Right lobe of liver (tissue), 6 donors: ENCODE results near the gene SASH1. TPM values are rescaled to one million over a fixed set of nuclear protein-coding genes. Genes with fewer than 3 reads are reported as not detected.

Experiments
- ATAC-seq, 4 donors: fragments of 200-7000 bp; cut with Tn5 transposase; one replicate each; pipeline ENCODE4 v1.9.1; 2020; ENCODE audit warnings: mild to moderate bottlenecking in 4 of 4, moderate library complexity in 4 of 4
- DNase-seq, 3 donors: peaks; one replicate each; pipeline ENCODE4 v3.0.0-alpha.2; 2020
- H3K27ac ChIP-seq, 3 donors: fragments of 200-600 bp; one replicate each; pipeline ENCODE4 v1.8.0; 2022
- H3K27me3 ChIP-seq, 2 donors: fragments of 200-600 bp; one replicate each; pipeline ENCODE4 v1.8.0; 2022
- H3K36me3 ChIP-seq, 4 donors: fragments of 200-600 bp; sonication (generic) in 1 of 4; one replicate each; pipeline versions ENCODE4 v1.5.1 to v1.8.0; 2017 to 2022; ENCODE audit warnings: control low read depth in 1 of 4
- H3K4me1 ChIP-seq, 4 donors: fragments of 200-600 bp; sonication (generic) in 1 of 4; one replicate each; pipeline versions ENCODE4 v1.5.1 to v1.8.0; 2017 to 2022; ENCODE audit warnings: control low read depth in 1 of 4
- H3K4me3 ChIP-seq, 3 donors: fragments of 200-600 bp; one replicate each; pipeline ENCODE4 v1.8.0; 2022
- H3K9me3 ChIP-seq, 4 donors: fragments of 200-600 bp; sonication (generic) in 1 of 4; one replicate each; pipeline versions ENCODE4 v1.5.1 to v1.8.0; 2017 to 2022; ENCODE audit warnings: control low read depth in 1 of 4
- POLR2A ChIP-seq: fragments of 450-650 bp; IDR thresholded peaks from one replicate; pipeline ENCODE4 v1.6.1; 2017; ENCODE audit warnings: antibody characterized with exemption, mild to moderate bottlenecking
- WGBS: methylation state at CpG from one replicate; pipeline ENCODE4 v1.1.6; 2018; ENCODE audit warnings: low coverage, low lambda C conversion rate; ENCODE audit not compliant: insufficient coverage; ENCODE audit errors: missing lambda C conversion rate; 5-methylcytosine and 5-hydroxymethylcytosine counted together
- intact Hi-C, 2 donors: fragments of 100-400 bp; cut with DNase I; formaldehyde crosslinking; loops; one replicate each; pipeline versions ENCODE4 v1.11.2 to v1.14.1; 2022
- total RNA-seq, 6 experiments: library from RNA; depleted of rRNA in 2 of 6; stranded (reverse); fragments of >200 nt in 2 of 6; fragmentation: NEBNext Ultra II Directional in 3 of 6; extraction: Animal tissue kit (Norgen Biotek cat#: 25700) in 3 of 6; gene quantifications; one replicate each; pipeline versions ENCODE4 v1.1.0 to v1.2.4, GENCODE V29; 2016 to 2023
- TF ChIP-seq, protein P1 (sequence below), 4 donors: fragments of 200-600 bp in 3 of 4; fragments of 450-650 bp in 1 of 4; IDR thresholded peaks; one replicate each; pipeline versions ENCODE4 v1.5.1 to v1.8.0; 2016 to 2022; ENCODE audit warnings: antibody characterized with exemption in 4 of 4, mild to moderate bottlenecking in 2 of 4
- donor health status: DM: no; HTN: yes; CAD: no.
- donor health status: DM: no; HTN: no; CAD: no.
- donor health status: DM: no; HTN: no; CAD: no.
- donor health status: DM: no; HTN: yes; CAD: no.
- donor health status: DM: no; HTN: yes; CAD: no.

The SASH1 gene
- total RNA-seq, 6 experiments from 2014 or later = 12.0 to 19.0 (median 15.8) TPM

DNA sequence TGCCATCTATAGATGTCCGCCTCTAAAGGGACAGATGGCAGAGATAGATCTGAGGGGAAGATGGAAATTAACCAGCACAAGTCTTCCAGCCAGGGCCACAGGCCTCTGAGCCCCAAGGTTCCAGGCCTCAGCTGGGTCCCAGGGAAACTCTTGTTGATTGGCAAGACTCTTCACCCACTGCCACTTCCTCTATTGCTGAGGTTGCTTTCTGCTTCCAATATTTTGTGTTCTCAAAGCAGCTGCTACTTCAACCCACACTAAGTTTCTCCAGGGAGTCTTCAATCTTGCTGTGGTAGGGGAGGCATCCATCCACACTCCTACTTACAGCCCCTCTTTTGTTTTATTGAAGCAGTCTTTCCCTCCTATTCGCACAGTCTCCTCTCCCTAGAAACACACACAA is 36.4 kb upstream of the SASH1 start:
- H3K36me3 ChIP-seq = no peaks in the 10 kb centered on the region
- intact Hi-C loops = no loop called here
- no peaks in the 10 kb centered on the region for H3K27me3 ChIP-seq
- ATAC-seq (peak in 1 of 4 donors; percentile 24), DNase-seq (no peak)
- TF ChIP-seq, protein P1, sequence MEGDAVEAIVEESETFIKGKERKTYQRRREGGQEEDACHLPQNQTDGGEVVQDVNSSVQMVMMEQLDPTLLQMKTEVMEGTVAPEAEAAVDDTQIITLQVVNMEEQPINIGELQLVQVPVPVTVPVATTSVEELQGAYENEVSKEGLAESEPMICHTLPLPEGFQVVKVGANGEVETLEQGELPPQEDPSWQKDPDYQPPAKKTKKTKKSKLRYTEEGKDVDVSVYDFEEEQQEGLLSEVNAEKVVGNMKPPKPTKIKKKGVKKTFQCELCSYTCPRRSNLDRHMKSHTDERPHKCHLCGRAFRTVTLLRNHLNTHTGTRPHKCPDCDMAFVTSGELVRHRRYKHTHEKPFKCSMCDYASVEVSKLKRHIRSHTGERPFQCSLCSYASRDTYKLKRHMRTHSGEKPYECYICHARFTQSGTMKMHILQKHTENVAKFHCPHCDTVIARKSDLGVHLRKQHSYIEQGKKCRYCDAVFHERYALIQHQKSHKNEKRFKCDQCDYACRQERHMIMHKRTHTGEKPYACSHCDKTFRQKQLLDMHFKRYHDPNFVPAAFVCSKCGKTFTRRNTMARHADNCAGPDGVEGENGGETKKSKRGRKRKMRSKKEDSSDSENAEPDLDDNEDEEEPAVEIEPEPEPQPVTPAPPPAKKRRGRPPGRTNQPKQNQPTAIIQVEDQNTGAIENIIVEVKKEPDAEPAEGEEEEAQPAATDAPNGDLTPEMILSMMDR (IDR thresholded peaks at IDR 0.05) = no peak
- no peak overlapping the region for H3K27ac ChIP-seq
- no peaks in the 10 kb centered on the region for H3K9me3 ChIP-seq
- H3K4me1 ChIP-seq = no peaks in the 10 kb centered on the region
- no peak overlapping the region for H3K4me3 ChIP-seq
- 94% methylated on average over 1 of the region's 2 CpGs for WGBS

DNA sequence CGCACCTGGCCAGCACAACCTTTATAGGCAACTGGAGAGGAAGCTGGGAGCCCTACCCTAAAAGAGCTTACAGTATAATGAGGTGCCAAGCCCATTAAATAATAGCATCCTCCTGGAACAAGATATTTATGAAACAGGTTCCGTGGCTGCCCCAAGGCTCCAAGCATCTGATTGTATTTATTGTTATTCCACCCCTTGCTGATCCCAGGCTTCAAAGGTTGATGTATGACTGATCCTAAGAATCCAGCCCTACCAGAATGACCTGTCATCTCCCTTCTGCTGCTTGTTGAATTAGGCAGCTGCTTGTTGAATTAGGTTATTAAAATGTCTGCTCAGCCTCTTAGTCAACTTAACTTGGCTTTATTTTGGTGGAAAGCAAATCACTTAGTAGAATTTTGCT is 35.2 kb upstream of the SASH1 start:
- ATAC-seq (no peak), DNase-seq (no peak)
- H3K4me3 ChIP-seq = no peak overlapping the region
- no peak for TF ChIP-seq POLR2A
- TF ChIP-seq, protein P1 (IDR thresholded peaks at IDR 0.05) = no peak
- WGBS = 78% methylated on average over 1 of the region's 2 CpGs
- no peaks in the 10 kb centered on the region for H3K4me1 ChIP-seq
- no peaks in the 10 kb centered on the region for H3K9me3 ChIP-seq
- no peaks in the 10 kb centered on the region for H3K27me3 ChIP-seq
- intact Hi-C loops = no loop called here
- H3K27ac ChIP-seq = no peak overlapping the region
- H3K36me3 ChIP-seq = no peaks in the 10 kb centered on the region

DNA sequence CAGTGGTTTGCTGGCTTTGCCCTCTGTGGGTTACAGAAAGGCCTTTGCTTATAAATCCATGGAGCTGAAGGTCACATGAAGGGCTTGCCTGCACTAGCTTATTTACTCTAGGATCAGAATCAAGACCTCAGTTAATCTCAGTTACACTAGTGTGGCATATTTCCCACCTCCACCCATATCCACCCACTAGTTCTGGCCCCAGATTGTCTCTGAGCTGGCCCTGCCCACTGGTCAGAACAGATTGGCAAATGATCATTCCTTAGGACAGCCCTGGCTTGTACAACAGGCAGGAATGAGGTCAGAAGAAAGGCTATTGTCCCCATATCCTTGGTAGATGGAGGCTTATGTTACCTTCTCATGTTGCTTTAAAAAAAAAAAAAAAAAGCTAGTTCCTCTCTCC is 33.3 kb upstream of the SASH1 start:
- Histone ChIP-seq H3K27ac (no peak overlapping the region), H3K9me3 (no peaks in the 10 kb centered on the region), H3K27me3 (no peaks in the 10 kb centered on the region), H3K36me3 (no peaks in the 10 kb centered on the region), H3K4me1 (no peaks in the 10 kb centered on the region), H3K4me3 (no peak overlapping the region)
- ATAC-seq (no peak), DNase-seq (no peak)
- intact Hi-C loops = no loop called here
- TF ChIP-seq, protein P1 (IDR thresholded peaks at IDR 0.05) = no peak
- no peak for TF ChIP-seq POLR2A

DNA sequence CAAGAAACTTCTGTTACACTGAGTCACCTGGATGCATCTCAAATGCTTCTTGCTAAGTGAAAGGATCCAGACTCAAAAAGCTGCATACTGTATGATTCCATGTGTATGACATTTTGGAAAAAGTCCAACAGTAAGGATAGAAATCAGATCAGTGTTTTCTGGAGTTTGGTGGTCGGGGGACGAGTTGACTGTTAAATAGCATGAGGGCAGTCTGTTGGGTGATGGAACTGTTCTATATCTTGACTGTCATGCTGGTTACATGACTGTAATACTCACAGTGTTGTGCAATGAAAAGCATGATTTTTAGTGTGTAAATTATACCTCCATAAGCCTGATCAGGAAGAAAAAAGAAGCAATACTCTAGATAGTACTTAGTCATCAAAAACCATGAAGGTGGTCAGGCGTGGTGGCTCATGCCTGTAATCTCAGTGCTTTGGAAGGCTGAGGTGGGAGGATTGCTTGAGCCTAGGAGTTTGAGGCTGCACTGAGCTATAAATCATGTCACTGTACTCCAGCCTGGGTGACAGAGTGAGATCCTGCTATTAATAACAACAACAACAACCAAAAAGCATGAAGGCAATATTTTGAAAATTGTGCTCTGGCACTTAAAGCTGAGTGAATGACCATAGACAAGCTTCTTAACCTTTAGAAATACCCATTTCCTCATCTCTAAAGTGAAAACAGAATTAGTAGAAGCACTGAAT is 30.5 kb upstream of the SASH1 start:
- intact Hi-C loops = no loop called here
- Histone ChIP-seq H3K27ac (no peak overlapping the region), H3K9me3 (no peaks in the 10 kb centered on the region), H3K4me3 (no peak overlapping the region), H3K27me3 (no peaks in the 10 kb centered on the region), H3K4me1 (no peaks in the 10 kb centered on the region), H3K36me3 (no peaks in the 10 kb centered on the region)
- TF ChIP-seq, protein P1 (IDR thresholded peaks at IDR 0.05) = no peak
- TF ChIP-seq POLR2A = no peak
- DNase-seq = no peak
- 60% methylated on average over 3 of the region's 3 CpGs for WGBS
- no peak for ATAC-seq

DNA sequence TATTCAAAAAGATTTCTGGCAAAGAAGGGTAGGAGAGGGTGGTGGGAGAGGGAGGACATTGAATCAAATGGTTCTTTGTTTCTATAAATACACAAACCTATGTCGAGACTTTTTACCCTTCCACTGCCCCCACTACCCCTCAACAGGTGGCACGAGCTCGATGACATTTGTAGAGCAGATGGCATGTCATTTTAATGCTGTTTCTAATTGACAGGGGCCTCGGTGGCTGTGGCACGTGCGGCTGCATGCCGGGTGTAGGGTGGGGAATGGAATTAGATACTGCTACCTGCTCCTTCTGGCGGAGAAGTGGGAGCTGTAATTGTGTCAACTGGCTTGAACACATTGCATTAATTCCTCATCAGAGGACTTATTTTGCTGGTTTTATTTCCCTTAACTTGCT is 29.1 kb upstream of the SASH1 start:
- DNase-seq = no peak
- no peak for ATAC-seq
- Histone ChIP-seq H3K9me3 (no peaks in the 10 kb centered on the region), H3K4me3 (no peak overlapping the region), H3K27ac (no peak overlapping the region), H3K36me3 (no peaks in the 10 kb centered on the region), H3K4me1 (no peaks in the 10 kb centered on the region), H3K27me3 (no peaks in the 10 kb centered on the region)
- no peak for TF ChIP-seq POLR2A
- TF ChIP-seq, protein P1 (IDR thresholded peaks at IDR 0.05) = no peak
- WGBS = 70% methylated on average over 8 of the region's 8 CpGs
- intact Hi-C loops = no loop called here
